HG02678 (cell line): ENCODE data around the gene MCHR1.

Source experiments
- ATAC-seq: cut with Tn5 transposase; IDR thresholded peaks from one replicate; pipeline ENCODE4 v1.9.1; 2021; ENCODE audit warnings: mild to moderate bottlenecking, moderate library complexity; ENCODE audit not compliant: unreplicated experiment

MCHR1 gene

GRCh38 chr22:40720538-40721256 lies 41.4 kb downstream of the MCHR1 start:
- ATAC-seq, result no peak

DNA sequence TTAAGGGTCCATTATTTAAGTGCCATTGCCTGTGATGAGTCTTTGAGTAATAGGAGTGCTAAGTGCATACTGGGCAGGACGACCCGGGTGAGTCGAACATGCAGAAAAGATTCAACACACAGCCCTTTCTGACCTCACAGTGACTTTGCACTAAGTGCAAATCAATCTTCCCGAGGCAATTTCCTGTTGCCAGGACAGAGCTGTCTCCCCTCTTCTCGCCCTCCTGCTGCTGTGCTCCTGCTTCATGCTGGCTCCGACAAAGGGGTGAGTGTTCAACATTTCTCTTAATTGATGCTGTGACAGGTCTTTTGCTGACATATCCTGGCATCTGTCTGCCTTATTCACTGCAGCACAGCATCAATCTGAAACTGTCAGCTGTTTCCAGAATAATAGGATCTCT lies 42.0 kb downstream of the MCHR1 start:
- ATAC-seq, result no peak

GRCh38 chr22:40723396-40723933 lies 44.2 kb downstream of the MCHR1 start:
- no peak for ATAC-seq

DNA sequence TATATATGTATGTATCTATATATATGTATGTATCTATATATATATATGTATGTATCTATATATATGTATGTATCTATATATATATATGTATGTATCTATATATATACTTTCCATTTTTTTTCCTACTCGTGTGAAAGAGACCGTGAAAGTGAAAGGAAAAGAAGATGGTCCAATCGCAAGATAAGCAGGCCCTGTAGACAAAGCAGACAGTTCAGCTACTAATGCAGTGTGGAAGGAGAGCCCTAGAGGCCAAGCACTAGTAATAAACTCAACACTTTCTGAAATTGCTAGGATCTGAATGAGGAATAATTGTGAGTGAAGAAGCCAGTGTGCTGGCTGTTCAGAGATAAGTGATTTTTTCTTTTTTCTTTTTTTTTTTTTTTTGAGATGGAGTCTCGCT lies 47.2 kb downstream of the MCHR1 start:
- ATAC-seq, result no peak

DNA sequence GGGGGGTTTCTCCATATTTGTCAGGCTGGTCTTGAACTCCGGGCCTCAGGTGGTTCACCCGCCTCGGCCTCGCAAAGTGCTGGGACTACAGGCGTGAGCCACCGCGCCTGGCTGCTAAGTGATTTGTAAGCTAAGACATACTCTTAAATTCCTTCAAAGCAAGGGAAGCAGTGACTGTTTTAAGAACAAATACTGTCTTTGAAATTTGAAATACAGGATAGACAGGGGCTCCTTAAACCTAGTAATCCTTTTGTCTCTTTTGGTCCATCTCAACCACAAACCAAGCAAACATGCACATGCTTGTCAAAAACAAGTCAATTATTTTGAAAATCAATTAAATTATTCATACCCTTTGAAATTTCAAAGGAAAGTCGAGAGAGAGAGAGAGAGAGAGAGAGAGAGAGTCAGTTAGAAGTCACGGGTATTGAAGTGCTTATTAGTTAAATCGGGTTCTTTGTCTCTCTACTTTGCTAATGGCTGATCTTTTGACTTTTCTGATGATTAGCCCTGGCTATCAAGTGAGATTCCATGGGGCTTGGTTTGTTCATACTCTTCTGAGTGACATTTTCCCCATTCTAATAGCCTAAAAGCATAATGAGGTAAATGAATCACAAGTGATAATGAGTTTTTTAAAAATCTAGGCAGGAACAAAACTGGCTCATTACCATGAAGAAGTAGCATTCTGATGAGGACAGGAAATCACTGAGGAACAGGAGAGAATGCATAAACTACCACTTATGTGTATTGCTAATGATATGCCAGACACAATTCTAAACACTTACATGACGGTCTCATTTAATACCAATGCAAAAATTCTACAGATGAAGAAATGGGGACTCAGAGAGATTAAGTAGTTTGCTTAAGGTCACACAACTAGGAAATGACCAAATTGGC lies 48.0 kb downstream of the MCHR1 start:
- ATAC-seq, result no peak

- ATAC-seq, result no peak
Observed at GRCh38 chr22:40727964-40728615, 48.8 kb downstream of the MCHR1 start.

GRCh38 chr22:40728731-40729189 lies 49.5 kb downstream of the MCHR1 start:
- ATAC-seq, result no peak

DNA sequence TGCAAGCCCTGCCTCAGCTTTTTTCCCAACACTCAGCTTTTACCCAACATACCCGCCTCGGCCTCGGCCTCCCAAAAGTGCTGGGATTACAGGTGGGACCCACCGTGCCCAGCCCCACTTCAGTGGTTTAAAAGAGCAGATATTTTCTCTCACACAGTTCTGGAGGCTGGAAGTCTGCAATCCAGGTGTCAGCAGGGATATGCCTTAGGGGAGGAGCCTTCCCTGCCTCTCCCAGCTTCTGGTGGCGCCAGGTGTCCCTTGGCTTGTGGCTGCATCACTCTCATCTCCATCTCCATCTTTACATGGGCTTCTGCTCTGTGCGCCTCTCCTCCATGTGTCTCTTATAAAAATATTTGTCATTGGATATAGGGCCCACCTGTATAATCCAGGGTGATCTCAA lies 50.0 kb downstream of the MCHR1 start:
- ATAC-seq, result no peak
